HEK293 (cell line): Measurements from ENCODE around the gene HP.

Experiments
- GFI1B ChIP-seq: fragments of 450-650 bp; formaldehyde crosslinking; IDR thresholded peaks from 2 replicates; pipeline ENCODE4 v1.5.1; 2016; ENCODE audit warnings: missing biosample characterization, missing genetic modification characterization
- GLI2 ChIP-seq: fragments of 450-650 bp; formaldehyde crosslinking; IDR thresholded peaks from 2 replicates; pipeline ENCODE4; 2017; ENCODE audit warnings: missing biosample characterization, missing genetic modification characterization, low read depth, borderline replicate concordance
- HOXA7 ChIP-seq: sonication (generic); formaldehyde crosslinking; IDR thresholded peaks from 2 replicates; pipeline ENCODE4 v1.8.1; 2022; ENCODE audit warnings: missing genetic modification reagents, borderline replicate concordance
- HOXC10 ChIP-seq: sonication (generic); formaldehyde crosslinking; IDR thresholded peaks from 2 replicates; pipeline ENCODE4 v1.8.1; 2023; ENCODE audit warnings: mild to moderate bottlenecking, missing genetic modification reagents
- KLF16 ChIP-seq: fragments of 450-650 bp; formaldehyde crosslinking; IDR thresholded peaks from 2 replicates; pipeline ENCODE4 v1.5.1; 2017; ENCODE audit warnings: missing biosample characterization, missing genetic modification characterization
- KLF9 ChIP-seq: fragments of 450-650 bp; formaldehyde crosslinking; IDR thresholded peaks from 2 replicates; pipeline ENCODE4 v1.5.1; 2016; ENCODE audit warnings: missing biosample characterization, missing genetic modification characterization, low read depth
- SP3 ChIP-seq: fragments of 450-650 bp; formaldehyde crosslinking; IDR thresholded peaks from 2 replicates; pipeline ENCODE4 v1.5.1; 2016; ENCODE audit warnings: missing biosample characterization, missing genetic modification characterization
- ZFP41 ChIP-seq: fragments of 450-650 bp; formaldehyde crosslinking; IDR thresholded peaks from 2 replicates; pipeline ENCODE4 v1.5.1; 2016; ENCODE audit warnings: missing biosample characterization, missing genetic modification characterization, borderline replicate concordance
- ZNF146 ChIP-seq: fragments of 450-650 bp; formaldehyde crosslinking; IDR thresholded peaks from 2 replicates; pipeline ENCODE4 v1.5.1; 2016; ENCODE audit warnings: missing biosample characterization, missing genetic modification characterization
- ZNF221 ChIP-seq: fragments of 450-650 bp; formaldehyde crosslinking; IDR thresholded peaks from 2 replicates; pipeline ENCODE4 v1.5.1; 2017; ENCODE audit warnings: missing biosample characterization, missing genetic modification characterization, borderline replicate concordance
- ZNF223 ChIP-seq: fragments of 450-650 bp; formaldehyde crosslinking; IDR thresholded peaks from 2 replicates; pipeline ENCODE4 v1.5.1; 2016; ENCODE audit warnings: missing biosample characterization, missing genetic modification characterization
- ZNF335 ChIP-seq: fragments of 450-650 bp; formaldehyde crosslinking; conservative IDR thresholded peaks from 2 replicates; pipeline ENCODE4 v1.5.1; 2016; ENCODE audit warnings: missing biosample characterization, missing genetic modification characterization
- ZNF514 ChIP-seq: fragments of 450-650 bp; formaldehyde crosslinking; IDR thresholded peaks from 2 replicates; pipeline ENCODE4 v1.5.1; 2016; ENCODE audit warnings: missing biosample characterization, missing genetic modification characterization
- ZNF530 ChIP-seq: fragments of 450-650 bp; formaldehyde crosslinking; IDR thresholded peaks from 2 replicates; pipeline ENCODE4 v1.5.1; 2016; ENCODE audit warnings: low read depth, missing biosample characterization, missing genetic modification characterization
- ZNF548 ChIP-seq: fragments of 450-650 bp; formaldehyde crosslinking; IDR thresholded peaks from 2 replicates; pipeline ENCODE4 v1.5.1; 2016; ENCODE audit warnings: missing biosample characterization, missing genetic modification characterization
- ZNF549 ChIP-seq: fragments of 450-650 bp; IDR thresholded peaks from 2 replicates; pipeline ENCODE4 v1.5.1; 2018; ENCODE audit warnings: missing biosample characterization, missing genetic modification characterization, mild to moderate bottlenecking, inconsistent platforms, moderate library complexity
- ZNF560 ChIP-seq: fragments of 450-650 bp; formaldehyde crosslinking; IDR thresholded peaks from 2 replicates; pipeline ENCODE4 v1.5.1; 2017; ENCODE audit warnings: missing biosample characterization, missing genetic modification characterization, borderline replicate concordance
- ZNF623 ChIP-seq: fragments of 450-650 bp; formaldehyde crosslinking; IDR thresholded peaks from 2 replicates; pipeline ENCODE4 v1.5.1; 2016; ENCODE audit warnings: missing biosample characterization, missing genetic modification characterization
- ZNF701 ChIP-seq: fragments of 450-650 bp; formaldehyde crosslinking; IDR thresholded peaks from 2 replicates; pipeline ENCODE4 v1.5.1; 2016; ENCODE audit warnings: missing biosample characterization, missing genetic modification characterization
- TF ChIP-seq, protein P1 (sequence below): fragments of 450-650 bp; formaldehyde crosslinking; conservative IDR thresholded peaks from 2 replicates; pipeline ENCODE4 v1.5.1; 2016; ENCODE audit warnings: low read depth, missing biosample characterization, missing genetic modification characterization
- TF ChIP-seq, protein P2 (sequence below): fragments of 450-650 bp; formaldehyde crosslinking; IDR thresholded peaks from 2 replicates; pipeline ENCODE4 v1.5.1; 2016; ENCODE audit warnings: missing biosample characterization, missing genetic modification characterization, borderline replicate concordance
- TF ChIP-seq, protein P3 (sequence below): fragments of 450-650 bp; formaldehyde crosslinking; IDR thresholded peaks from 2 replicates; pipeline ENCODE4 v1.5.1; 2016; ENCODE audit warnings: missing biosample characterization, missing genetic modification characterization
- TF ChIP-seq, protein P4 (sequence below): fragments of 450-650 bp; formaldehyde crosslinking; IDR thresholded peaks from 2 replicates; pipeline ENCODE4 v1.5.0; 2017; ENCODE audit warnings: missing biosample characterization, missing genetic modification characterization, borderline replicate concordance
- TF ChIP-seq, protein P5 (sequence below): fragments of 450-650 bp; formaldehyde crosslinking; IDR thresholded peaks from 2 replicates; pipeline ENCODE4 v1.5.1; 2016; ENCODE audit warnings: missing biosample characterization, missing genetic modification characterization, borderline replicate concordance

The HP gene

DNA sequence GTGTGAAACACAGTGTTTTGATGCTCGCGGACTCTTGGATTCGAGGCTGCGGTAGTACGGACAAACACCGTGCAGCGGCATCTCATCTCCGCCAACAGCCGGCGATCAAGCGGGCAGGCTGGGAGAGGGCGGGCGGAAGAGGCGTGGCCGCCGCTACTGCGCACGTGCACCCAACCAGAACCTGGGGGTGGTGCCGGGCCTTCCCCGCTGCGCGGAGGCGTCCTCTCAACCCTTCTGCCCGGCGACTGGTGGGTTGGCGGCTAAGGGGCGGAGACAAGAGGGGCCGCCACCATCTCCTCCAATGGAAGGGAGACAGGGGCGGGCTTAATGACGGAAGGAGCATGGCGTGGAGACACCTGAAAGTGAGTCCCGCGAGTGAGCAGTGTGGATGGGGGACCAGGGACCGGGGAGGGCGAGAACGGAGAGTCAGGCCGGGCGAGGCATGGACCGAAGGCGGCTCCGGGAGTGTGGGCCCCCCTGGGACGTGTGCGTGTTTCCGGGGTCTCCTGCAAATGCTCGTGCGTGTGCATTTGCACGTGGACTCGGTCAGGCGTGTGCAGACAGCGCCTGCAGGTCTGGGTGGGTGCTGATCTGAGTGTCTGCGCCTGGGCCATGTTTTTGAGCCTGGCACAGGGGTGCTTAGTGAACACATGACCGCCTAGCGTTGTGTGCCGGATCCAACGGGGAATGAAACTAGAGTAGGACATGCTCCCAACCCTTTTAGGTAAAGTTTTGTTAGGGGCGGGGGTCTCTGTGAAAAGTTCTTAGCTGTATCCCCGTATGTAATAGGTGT lies 45.7 kb upstream of the HP start, which contains the start of gene DHODH (continued):
- TF ChIP-seq ZNF335 (tag by site-specific recombination) = peak; percentile 87
- TF ChIP-seq ZNF549 (tag by site-specific recombination) = no peak
- TF ChIP-seq ZNF514 (tag by site-specific recombination) = no peak
- TF ChIP-seq ZNF221 = no peak
- TF ChIP-seq, protein P1, sequence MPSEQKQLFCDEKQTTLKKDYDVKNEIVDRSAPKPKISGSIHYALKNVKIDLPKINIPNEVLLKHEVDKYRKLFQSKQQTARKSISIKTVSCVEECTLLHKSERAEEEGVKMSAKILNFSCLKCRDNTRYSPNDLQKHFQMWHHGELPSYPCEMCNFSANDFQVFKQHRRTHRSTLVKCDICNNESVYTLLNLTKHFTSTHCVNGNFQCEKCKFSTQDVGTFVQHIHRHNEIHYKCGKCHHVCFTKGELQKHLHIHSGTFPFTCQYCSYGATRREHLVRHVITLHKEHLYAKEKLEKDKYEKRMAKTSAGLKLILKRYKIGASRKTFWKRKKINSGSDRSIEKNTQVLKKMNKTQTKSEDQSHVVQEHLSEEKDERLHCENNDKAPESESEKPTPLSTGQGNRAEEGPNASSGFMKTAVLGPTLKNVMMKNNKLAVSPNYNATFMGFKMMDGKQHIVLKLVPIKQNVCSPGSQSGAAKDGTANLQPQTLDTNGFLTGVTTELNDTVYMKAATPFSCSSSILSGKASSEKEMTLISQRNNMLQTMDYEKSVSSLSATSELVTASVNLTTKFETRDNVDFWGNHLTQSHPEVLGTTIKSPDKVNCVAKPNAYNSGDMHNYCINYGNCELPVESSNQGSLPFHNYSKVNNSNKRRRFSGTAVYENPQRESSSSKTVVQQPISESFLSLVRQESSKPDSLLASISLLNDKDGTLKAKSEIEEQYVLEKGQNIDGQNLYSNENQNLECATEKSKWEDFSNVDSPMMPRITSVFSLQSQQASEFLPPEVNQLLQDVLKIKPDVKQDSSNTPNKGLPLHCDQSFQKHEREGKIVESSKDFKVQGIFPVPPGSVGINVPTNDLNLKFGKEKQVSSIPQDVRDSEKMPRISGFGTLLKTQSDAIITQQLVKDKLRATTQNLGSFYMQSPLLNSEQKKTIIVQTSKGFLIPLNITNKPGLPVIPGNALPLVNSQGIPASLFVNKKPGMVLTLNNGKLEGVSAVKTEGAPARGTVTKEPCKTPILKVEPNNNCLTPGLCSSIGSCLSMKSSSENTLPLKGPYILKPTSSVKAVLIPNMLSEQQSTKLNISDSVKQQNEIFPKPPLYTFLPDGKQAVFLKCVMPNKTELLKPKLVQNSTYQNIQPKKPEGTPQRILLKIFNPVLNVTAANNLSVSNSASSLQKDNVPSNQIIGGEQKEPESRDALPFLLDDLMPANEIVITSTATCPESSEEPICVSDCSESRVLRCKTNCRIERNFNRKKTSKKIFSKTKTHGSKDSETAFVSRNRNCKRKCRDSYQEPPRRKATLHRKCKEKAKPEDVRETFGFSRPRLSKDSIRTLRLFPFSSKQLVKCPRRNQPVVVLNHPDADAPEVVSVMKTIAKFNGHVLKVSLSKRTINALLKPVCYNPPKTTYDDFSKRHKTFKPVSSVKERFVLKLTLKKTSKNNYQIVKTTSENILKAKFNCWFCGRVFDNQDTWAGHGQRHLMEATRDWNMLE (tag by site-specific recombination) = 0 out of 2 replicates have a peak, but pooled peaks have one; percentile 47
- TF ChIP-seq, protein P2, sequence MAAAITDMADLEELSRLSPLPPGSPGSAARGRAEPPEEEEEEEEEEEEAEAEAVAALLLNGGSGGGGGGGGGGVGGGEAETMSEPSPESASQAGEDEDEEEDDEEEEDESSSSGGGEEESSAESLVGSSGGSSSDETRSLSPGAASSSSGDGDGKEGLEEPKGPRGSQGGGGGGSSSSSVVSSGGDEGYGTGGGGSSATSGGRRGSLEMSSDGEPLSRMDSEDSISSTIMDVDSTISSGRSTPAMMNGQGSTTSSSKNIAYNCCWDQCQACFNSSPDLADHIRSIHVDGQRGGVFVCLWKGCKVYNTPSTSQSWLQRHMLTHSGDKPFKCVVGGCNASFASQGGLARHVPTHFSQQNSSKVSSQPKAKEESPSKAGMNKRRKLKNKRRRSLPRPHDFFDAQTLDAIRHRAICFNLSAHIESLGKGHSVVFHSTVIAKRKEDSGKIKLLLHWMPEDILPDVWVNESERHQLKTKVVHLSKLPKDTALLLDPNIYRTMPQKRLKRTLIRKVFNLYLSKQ = no peak
- no peak for TF ChIP-seq HOXA7 (CRISPR knock-in tag)
- TF ChIP-seq ZNF146 (tag by site-specific recombination) = no peak
- no peak for TF ChIP-seq ZNF530 (tag by site-specific recombination)
- TF ChIP-seq, protein P3, sequence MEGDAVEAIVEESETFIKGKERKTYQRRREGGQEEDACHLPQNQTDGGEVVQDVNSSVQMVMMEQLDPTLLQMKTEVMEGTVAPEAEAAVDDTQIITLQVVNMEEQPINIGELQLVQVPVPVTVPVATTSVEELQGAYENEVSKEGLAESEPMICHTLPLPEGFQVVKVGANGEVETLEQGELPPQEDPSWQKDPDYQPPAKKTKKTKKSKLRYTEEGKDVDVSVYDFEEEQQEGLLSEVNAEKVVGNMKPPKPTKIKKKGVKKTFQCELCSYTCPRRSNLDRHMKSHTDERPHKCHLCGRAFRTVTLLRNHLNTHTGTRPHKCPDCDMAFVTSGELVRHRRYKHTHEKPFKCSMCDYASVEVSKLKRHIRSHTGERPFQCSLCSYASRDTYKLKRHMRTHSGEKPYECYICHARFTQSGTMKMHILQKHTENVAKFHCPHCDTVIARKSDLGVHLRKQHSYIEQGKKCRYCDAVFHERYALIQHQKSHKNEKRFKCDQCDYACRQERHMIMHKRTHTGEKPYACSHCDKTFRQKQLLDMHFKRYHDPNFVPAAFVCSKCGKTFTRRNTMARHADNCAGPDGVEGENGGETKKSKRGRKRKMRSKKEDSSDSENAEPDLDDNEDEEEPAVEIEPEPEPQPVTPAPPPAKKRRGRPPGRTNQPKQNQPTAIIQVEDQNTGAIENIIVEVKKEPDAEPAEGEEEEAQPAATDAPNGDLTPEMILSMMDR (tag by site-specific recombination) = no peak; the same call in 1 of the 2 replicates
- peak; percentile 90 for TF ChIP-seq KLF16 (tag by site-specific recombination)
- no peak for TF ChIP-seq ZNF223 (tag by site-specific recombination)
- no peak for TF ChIP-seq ZFP41 (tag by site-specific recombination)
- TF ChIP-seq KLF9 (tag by site-specific recombination) = peak; percentile 92
- TF ChIP-seq ZNF623 (tag by site-specific recombination) = no peak
- no peak for TF ChIP-seq GFI1B (tag by site-specific recombination)
- TF ChIP-seq ZNF701 (tag by site-specific recombination) = no peak
- TF ChIP-seq SP3 (tag by site-specific recombination) = peak; percentile 95
- TF ChIP-seq HOXC10 (CRISPR knock-in tag) = no peak
- no peak for TF ChIP-seq GLI2 (tag by site-specific recombination)
- no peak for TF ChIP-seq ZNF560 (tag by site-specific recombination)
- TF ChIP-seq, protein P4, sequence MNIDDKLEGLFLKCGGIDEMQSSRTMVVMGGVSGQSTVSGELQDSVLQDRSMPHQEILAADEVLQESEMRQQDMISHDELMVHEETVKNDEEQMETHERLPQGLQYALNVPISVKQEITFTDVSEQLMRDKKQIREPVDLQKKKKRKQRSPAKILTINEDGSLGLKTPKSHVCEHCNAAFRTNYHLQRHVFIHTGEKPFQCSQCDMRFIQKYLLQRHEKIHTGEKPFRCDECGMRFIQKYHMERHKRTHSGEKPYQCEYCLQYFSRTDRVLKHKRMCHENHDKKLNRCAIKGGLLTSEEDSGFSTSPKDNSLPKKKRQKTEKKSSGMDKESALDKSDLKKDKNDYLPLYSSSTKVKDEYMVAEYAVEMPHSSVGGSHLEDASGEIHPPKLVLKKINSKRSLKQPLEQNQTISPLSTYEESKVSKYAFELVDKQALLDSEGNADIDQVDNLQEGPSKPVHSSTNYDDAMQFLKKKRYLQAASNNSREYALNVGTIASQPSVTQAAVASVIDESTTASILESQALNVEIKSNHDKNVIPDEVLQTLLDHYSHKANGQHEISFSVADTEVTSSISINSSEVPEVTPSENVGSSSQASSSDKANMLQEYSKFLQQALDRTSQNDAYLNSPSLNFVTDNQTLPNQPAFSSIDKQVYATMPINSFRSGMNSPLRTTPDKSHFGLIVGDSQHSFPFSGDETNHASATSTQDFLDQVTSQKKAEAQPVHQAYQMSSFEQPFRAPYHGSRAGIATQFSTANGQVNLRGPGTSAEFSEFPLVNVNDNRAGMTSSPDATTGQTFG = no peak
- TF ChIP-seq, protein P5, sequence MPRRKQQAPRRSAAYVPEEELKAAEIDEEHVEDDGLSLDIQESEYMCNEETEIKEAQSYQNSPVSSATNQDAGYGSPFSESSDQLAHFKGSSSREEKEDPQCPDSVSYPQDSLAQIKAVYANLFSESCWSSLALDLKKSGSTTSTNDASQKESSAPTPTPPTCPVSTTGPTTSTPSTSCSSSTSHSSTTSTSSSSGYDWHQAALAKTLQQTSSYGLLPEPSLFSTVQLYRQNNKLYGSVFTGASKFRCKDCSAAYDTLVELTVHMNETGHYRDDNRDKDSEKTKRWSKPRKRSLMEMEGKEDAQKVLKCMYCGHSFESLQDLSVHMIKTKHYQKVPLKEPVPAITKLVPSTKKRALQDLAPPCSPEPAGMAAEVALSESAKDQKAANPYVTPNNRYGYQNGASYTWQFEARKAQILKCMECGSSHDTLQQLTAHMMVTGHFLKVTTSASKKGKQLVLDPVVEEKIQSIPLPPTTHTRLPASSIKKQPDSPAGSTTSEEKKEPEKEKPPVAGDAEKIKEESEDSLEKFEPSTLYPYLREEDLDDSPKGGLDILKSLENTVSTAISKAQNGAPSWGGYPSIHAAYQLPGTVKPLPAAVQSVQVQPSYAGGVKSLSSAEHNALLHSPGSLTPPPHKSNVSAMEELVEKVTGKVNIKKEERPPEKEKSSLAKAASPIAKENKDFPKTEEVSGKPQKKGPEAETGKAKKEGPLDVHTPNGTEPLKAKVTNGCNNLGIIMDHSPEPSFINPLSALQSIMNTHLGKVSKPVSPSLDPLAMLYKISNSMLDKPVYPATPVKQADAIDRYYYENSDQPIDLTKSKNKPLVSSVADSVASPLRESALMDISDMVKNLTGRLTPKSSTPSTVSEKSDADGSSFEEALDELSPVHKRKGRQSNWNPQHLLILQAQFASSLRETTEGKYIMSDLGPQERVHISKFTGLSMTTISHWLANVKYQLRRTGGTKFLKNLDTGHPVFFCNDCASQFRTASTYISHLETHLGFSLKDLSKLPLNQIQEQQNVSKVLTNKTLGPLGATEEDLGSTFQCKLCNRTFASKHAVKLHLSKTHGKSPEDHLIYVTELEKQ (tag by site-specific recombination) = no peak
- TF ChIP-seq ZNF548 = no peak
